PC-3 (cell line): ENCODE results near the gene WNT1. TPM values are rescaled to one million over a fixed set of nuclear protein-coding genes. Genes with fewer than 3 reads are reported as not detected.

Experiments used
- ATAC-seq: fragments of 200-7000 bp; cut with Tn5 transposase; 2 replicates; pipeline ENCODE4 v1.9.1; 2020; ENCODE audit warnings: mild to moderate bottlenecking, moderate library complexity
- BruUV-seq: library from RNA; stranded (reverse); fragments of 400-500 nt; replicated peaks from 2 replicates; lab custom pipeline; 2021; lab: Mats Ljungman, UMichigan
- CTCF ChIA-PET: fragments of 300-600 bp; sonication (Branson Sonifier 250); formaldehyde crosslinking; loops from one replicate; lab custom pipeline; 2022; ENCODE audit warnings: antibody characterized with exemption; lab: Charles Lee
- POLR2A ChIA-PET: fragments of 300-600 bp; sonication (Branson Sonifier 250); formaldehyde crosslinking; loops from one replicate; lab custom pipeline; 2022; ENCODE audit warnings: antibody characterized with exemption; ENCODE audit not compliant: unreplicated experiment; lab: Charles Lee
- DNase-seq: peaks from one replicate; pipeline ENCODE4 v3.0.0-alpha.2; 2015
- H2AFZ ChIP-seq: fragments of 300-600 bp; sonication (generic); 2 replicates; pipeline ENCODE4 v1.6.0; 2016; ENCODE audit warnings: antibody characterized with exemption, low read length
- H3F3A ChIP-seq: fragments of 300-600 bp; sonication (generic); one replicate; pipeline ENCODE4 v1.6.0; 2017; ENCODE audit warnings: antibody characterized with exemption, low read length, control low read depth, mild to moderate bottlenecking; ENCODE audit not compliant: unreplicated experiment
- H3K27ac ChIP-seq: fragments of 300-600 bp; sonication (generic); 2 replicates; pipeline ENCODE4 v1.5.1; 2016; ENCODE audit warnings: mild to moderate bottlenecking, low read length
- H3K27me3 ChIP-seq: fragments of 300-600 bp; sonication (generic); 2 replicates; pipeline ENCODE4 v1.6.1; 2016; ENCODE audit warnings: low read length, mixed read lengths
- H3K36me3 ChIP-seq: fragments of 300-600 bp; sonication (generic); 2 replicates; pipeline ENCODE4 v1.6.1; 2016; ENCODE audit warnings: low read depth, mixed run types, low read length, mixed read lengths
- H3K4me1 ChIP-seq: fragments of 300-600 bp; sonication (generic); 2 replicates; pipeline ENCODE4 v1.5.1; 2016; ENCODE audit warnings: low read length; ENCODE audit not compliant: insufficient read depth
- H3K4me2 ChIP-seq: fragments of 300-600 bp; sonication (generic); 2 replicates; pipeline ENCODE4 v1.6.0; 2016; ENCODE audit warnings: low read length
- H3K4me3 ChIP-seq: fragments of 300-600 bp; sonication (generic); 2 replicates; pipeline ENCODE4 v1.5.1; 2016; ENCODE audit warnings: mild to moderate bottlenecking, low read length, mixed read lengths
- H3K79me2 ChIP-seq: fragments of 300-600 bp; sonication (generic); 2 replicates; pipeline ENCODE4 v1.6.1; 2017; ENCODE audit warnings: low read length, mixed read lengths
- H3K9ac ChIP-seq: fragments of 300-600 bp; sonication (generic); 2 replicates; pipeline ENCODE4 v1.6.0; 2016; ENCODE audit warnings: mild to moderate bottlenecking, low read length
- H3K9me2 ChIP-seq: fragments of 300-600 bp; sonication (generic); replicated peaks from 2 replicates; pipeline ENCODE4 v1.6.1; 2016; ENCODE audit warnings: mixed run types, low read length, mixed read lengths
- H3K9me3 ChIP-seq: fragments of 300-600 bp; sonication (generic); 2 replicates; pipeline ENCODE4 v1.6.1; 2016; ENCODE audit warnings: low read length, mixed read lengths
- H4K20me1 ChIP-seq: fragments of 300-600 bp; sonication (generic); 2 replicates; pipeline ENCODE4 v1.6.1; 2016; ENCODE audit warnings: low read length, mixed read lengths
- CTCF ChIP-seq: fragments of 300-600 bp; sonication (generic); conservative IDR thresholded peaks from 2 replicates; pipeline ENCODE4 v1.5.1; 2017; ENCODE audit warnings: antibody characterized with exemption, low read depth, mild to moderate bottlenecking, low read length
- EZH2 ChIP-seq: fragments of 300-600 bp; sonication (generic); IDR thresholded peaks from one replicate; pipeline ENCODE4 v1.6.1; 2017; ENCODE audit warnings: antibody characterized with exemption, mild to moderate bottlenecking, low read length; ENCODE audit not compliant: unreplicated experiment
- EZH2phosphoT487 ChIP-seq: fragments of 300-600 bp; sonication (generic); IDR thresholded peaks from 2 replicates; pipeline ENCODE4 v1.6.1; 2018; ENCODE audit warnings: mild to moderate bottlenecking, antibody characterized with exemption, low read length, borderline replicate concordance
- intact Hi-C: fragments of 100-400 bp; cut with micrococcal nuclease; formaldehyde crosslinking; loops from 2 replicates; pipeline ENCODE4 v1.9.0; 2023
- total RNA-seq: library from RNA; depleted of rRNA; stranded (reverse); fragments of >200 nt; gene quantifications from 2 replicates; pipeline ENCODE4 v1.2.3, GENCODE V29; 2014

Gene WNT1
- total RNA-seq, 1 experiment from 2014 or later = not detected

DNA sequence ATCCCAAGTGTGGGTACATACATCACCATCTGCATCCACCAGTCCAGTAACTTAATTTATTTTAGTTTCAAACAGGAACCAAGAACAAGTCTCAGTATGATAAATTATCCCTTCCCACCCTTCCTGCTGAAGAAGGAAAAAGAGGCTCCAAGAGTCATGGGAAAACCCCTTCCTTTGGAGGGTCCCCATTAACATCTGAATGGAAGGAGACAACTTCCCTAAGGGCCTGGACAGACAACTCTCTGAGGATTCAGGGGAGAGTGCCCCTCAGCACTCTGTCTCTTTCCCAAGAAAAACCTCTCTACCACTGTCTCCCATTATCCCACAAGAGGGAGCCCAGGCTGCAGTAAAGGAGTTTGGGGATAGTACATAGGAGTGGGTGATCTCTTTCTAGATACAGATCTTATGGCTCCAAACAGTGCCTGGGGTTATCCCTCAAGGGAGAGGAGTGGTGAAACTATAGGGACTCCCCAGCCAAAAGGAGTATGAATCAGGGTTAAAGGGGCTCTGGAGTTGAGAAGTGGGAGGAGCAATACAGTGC lies 12.8 kb upstream of the WNT1 start:
- ChIA-PET POLR2A (no interaction called here), CTCF (no interaction called here)
- BruUV-seq = no TSS peak

DNA sequence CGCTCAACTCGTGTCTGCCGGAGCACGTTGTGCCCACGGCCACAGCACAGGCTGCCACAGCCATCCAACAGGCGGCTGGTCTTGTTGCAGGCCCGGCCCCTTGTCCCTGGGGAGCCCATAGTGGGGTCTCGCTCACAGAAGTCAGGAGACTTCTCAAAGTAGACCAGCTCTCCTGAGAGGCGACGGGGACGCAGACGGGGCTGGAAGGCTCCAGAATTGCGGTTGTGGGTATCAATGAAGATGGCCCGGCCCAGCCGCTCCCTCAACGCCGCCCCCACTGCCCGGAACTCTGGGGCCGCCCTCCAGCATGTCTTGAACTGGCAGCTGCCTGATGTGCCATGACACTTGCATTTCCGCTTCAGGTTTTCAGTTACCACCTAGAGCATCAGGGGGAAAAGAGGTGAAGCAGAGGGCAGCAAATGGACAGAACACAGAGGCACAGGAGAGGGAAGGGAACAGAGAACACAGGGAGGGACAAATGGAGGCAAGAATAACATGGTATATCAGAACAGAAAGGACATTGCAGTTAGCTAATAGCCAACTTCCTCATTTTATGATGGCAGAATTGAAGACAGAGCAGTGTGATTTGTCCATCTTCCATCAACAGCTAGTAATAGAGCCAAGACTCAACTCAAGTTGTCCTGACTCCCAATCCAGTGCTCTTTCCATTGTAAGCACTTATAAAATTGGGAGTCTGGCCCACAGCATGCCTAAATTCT lies 11.8 kb upstream of the WNT1 start:
- ChIA-PET CTCF (interaction anchor here (0.9 to 1.0 kb wide), 2 partner anchors 22 to 30 kb away, joined by 4 to 5 read pairs; no protein-coding TSS in a partner anchor), POLR2A (no interaction called here)
- Histone ChIP-seq H3K9me3 (no peaks in the 10 kb centered on the region), H3K79me2 (no peaks in the 10 kb centered on the region), H2AFZ (no peak overlapping the region), H3K27me3 (no peaks in the 10 kb centered on the region), H3K4me3 (no peak overlapping the region), H4K20me1 (no peaks in the 10 kb centered on the region), H3K4me2 (no peak overlapping the region), H3K36me3 (no peaks in the 10 kb centered on the region), H3K9me2 (no peaks in the 10 kb centered on the region), H3K27ac (no peak overlapping the region), H3K4me1 (peaks cover 20% of the 10 kb centered on the region), H3K9ac (no peak overlapping the region), H3F3A (no peaks in the 10 kb centered on the region)
- TF ChIP-seq EZH2phosphoT487 (no peak), EZH2 (no peak), CTCF (no peak)
- intact Hi-C loops = no loop called here
- ATAC-seq = no peak
- DNase-seq = no peak
- no TSS peak for BruUV-seq

More for the DNA sequence above, 12.8 kb upstream of the WNT1 start:
- ATAC-seq (peak; percentile 70), DNase-seq (no peak)
- intact Hi-C loops = loop anchor here (1.0 kb wide), 1 partner anchor 30 kb away; no protein-coding TSS in a partner anchor
- Histone ChIP-seq H3K9me3 (no peaks in the 10 kb centered on the region), H3K79me2 (no peaks in the 10 kb centered on the region), H3K4me2 (no peak overlapping the region), H3K4me1 (peaks cover 20% of the 10 kb centered on the region), H3K9ac (no peak overlapping the region), H3K27ac (no peak overlapping the region), H3K4me3 (no peak overlapping the region), H3K27me3 (no peaks in the 10 kb centered on the region), H2AFZ (no peak overlapping the region), H3F3A (no peaks in the 10 kb centered on the region), H3K36me3 (no peaks in the 10 kb centered on the region), H4K20me1 (no peaks in the 10 kb centered on the region), H3K9me2 (no peaks in the 10 kb centered on the region)
- TF ChIP-seq EZH2 (no peak), CTCF (peak; percentile 54), EZH2phosphoT487 (no peak)

DNA sequence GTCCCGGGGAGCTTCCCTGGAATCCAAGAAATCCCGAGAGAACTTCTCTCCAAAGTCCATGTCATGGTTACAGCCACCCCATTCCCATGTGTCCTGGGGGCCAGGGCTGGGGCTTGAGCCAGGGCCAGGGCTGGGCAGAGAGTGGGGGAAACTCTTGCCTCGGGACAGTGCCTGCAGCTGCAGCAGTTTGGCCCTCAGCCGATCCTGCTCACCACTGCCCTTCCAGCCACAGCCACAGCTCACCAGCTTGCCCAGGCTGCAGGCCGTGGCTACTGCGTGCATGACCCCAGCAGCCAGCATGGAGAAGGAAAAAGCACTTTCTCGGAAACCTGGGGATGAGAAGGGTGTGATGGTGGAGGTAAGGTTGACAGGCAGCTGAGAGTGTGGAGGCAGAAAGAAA lies 10.1 kb upstream of the WNT1 start:
- ATAC-seq = no peak

More for the DNA sequence above, 10.1 kb upstream of the WNT1 start:
- no peaks in the 10 kb centered on the region for H3K27me3 ChIP-seq
- CTCF ChIA-PET = no interaction called here
- no peak overlapping the region for H3K9ac ChIP-seq
- no peak overlapping the region for H3K4me2 ChIP-seq
- no peaks in the 10 kb centered on the region for H3K79me2 ChIP-seq
- H2AFZ ChIP-seq = no peak overlapping the region
- no TSS peak for BruUV-seq
- intact Hi-C loops = no loop called here
- H3F3A ChIP-seq = no peaks in the 10 kb centered on the region
- H3K4me1 ChIP-seq = 0 out of 2 replicates have a peak, but pooled peaks cover 7% of the 10 kb centered on the region
- no peak for DNase-seq
- no peaks in the 10 kb centered on the region for H3K36me3 ChIP-seq
- H4K20me1 ChIP-seq = no peaks in the 10 kb centered on the region
- H3K9me3 ChIP-seq = no peaks in the 10 kb centered on the region
- POLR2A ChIA-PET = no interaction called here
- H3K27ac ChIP-seq = no peak overlapping the region
- H3K9me2 ChIP-seq = no peaks in the 10 kb centered on the region
- TF ChIP-seq EZH2 (no peak), CTCF (no peak)
- H3K4me3 ChIP-seq = no peak overlapping the region
